ENCODE data around the gene PSG3.
"Not testable (repeated sequence)": the region's sequence is repeated elsewhere in the genome, so short reads cannot be mapped to it uniquely, and the experiment has no call there.

The PSG3 gene

GRCh38 chr19:42693760-42694350 is 46.4 kb downstream of the PSG3 start:
- DNase-seq, result no peak

GRCh38 chr19:42683917-42684513 is 56.3 kb downstream of the PSG3 start:
- DNase-seq, result no peak

GRCh38 chr19:42676326-42676725 is 64.0 kb downstream of the PSG3 start:
- not testable (repeated sequence) for DNase-seq

GRCh38 chr19:42674549-42674948 is 65.7 kb downstream of the PSG3 start:
- DNase-seq, result not testable (repeated sequence)
